Esophagus muscularis mucosa (tissue), 4 donors: Measurements from ENCODE around the gene B4GALT7. TPM values are rescaled to one million over a fixed set of nuclear protein-coding genes. Genes with fewer than 3 reads are reported as not detected.

Experiments used
- DNase-seq: peaks from one replicate; pipeline ENCODE4 v3.0.0-alpha.2; 2017; ENCODE audit errors: extremely low spot score
- H3K27ac ChIP-seq, 4 donors: fragments of 200-600 bp; sonication (generic); replicated peaks in 1 of 4; 1 replicate in 3 of 4; 2 replicates in 1 of 4; pipeline ENCODE4 v1.5.1; 2016 to 2019; ENCODE audit warnings: mild to moderate bottlenecking in 1 of 4
- H3K27me3 ChIP-seq, 4 donors: fragments of 200-600 bp; sonication (generic); one replicate each; pipeline versions ENCODE4 v1.5.1 to v1.6.0; 2016 to 2019
- H3K36me3 ChIP-seq, 4 donors: fragments of 200-600 bp; sonication (generic); one replicate each; pipeline ENCODE4 v1.5.1; 2016 to 2019
- H3K4me1 ChIP-seq, 4 donors: fragments of 200-600 bp; sonication (generic); one replicate each; pipeline ENCODE4 v1.5.1; 2016 to 2019
- H3K4me3 ChIP-seq, 4 donors: fragments of 200-600 bp; sonication (generic); 1 replicate in 2 of 4; 2 replicates in 2 of 4; pipeline ENCODE4 v1.5.1; 2016 to 2019; ENCODE audit warnings: mild to moderate bottlenecking in 4 of 4, moderate library complexity in 1 of 4
- H3K9me3 ChIP-seq, 4 donors: fragments of 200-600 bp; sonication (generic); 1 replicate in 3 of 4; 2 replicates in 1 of 4; pipeline ENCODE4 v1.5.1; 2016 to 2019
- CTCF ChIP-seq, 3 experiments: fragments of 200-600 bp in 2 of 3; fragments of 450-650 bp in 1 of 3; sonication (generic) in 2 of 3; IDR thresholded peaks; one replicate each; pipeline ENCODE4 v1.5.1; 2017 to 2019; ENCODE audit warnings: antibody characterized with exemption in 3 of 3, mild to moderate bottlenecking in 2 of 3, moderate library complexity in 1 of 3
- EP300 ChIP-seq: sonication (generic); formaldehyde crosslinking; IDR thresholded peaks from one replicate; pipeline ENCODE4 v1.6.1; 2017; ENCODE audit warnings: antibody characterized with exemption
- POLR2A ChIP-seq: fragments of 450-650 bp; IDR thresholded peaks from one replicate; pipeline ENCODE4 v1.6.1; 2017; ENCODE audit warnings: antibody characterized with exemption, moderate library complexity, mild to moderate bottlenecking, low read depth
- POLR2AphosphoS5 ChIP-seq, 2 donors: sonication (generic); formaldehyde crosslinking; IDR thresholded peaks; one replicate each; pipeline ENCODE4 v1.6.1; 2017; ENCODE audit warnings: antibody characterized with exemption in 2 of 2
- WGBS: methylation state at CpG from one replicate; pipeline ENCODE4 v1.1.5; 2018; 5-methylcytosine and 5-hydroxymethylcytosine counted together
- intact Hi-C: fragments of 100-400 bp; cut with DNase I; formaldehyde crosslinking; loops from one replicate; pipeline ENCODE4 v1.15.1; 2023
- total RNA-seq, 4 donors: library from RNA; depleted of rRNA; stranded (reverse); fragments of >200 nt; gene quantifications; one replicate each; pipeline versions ENCODE4 v1.1.0 to v1.2.1, GENCODE V29; 2016

Gene B4GALT7
- total RNA-seq, 4 donors from 2014 or later = 14.3 to 17.9 (median 16.9) TPM

DNA sequence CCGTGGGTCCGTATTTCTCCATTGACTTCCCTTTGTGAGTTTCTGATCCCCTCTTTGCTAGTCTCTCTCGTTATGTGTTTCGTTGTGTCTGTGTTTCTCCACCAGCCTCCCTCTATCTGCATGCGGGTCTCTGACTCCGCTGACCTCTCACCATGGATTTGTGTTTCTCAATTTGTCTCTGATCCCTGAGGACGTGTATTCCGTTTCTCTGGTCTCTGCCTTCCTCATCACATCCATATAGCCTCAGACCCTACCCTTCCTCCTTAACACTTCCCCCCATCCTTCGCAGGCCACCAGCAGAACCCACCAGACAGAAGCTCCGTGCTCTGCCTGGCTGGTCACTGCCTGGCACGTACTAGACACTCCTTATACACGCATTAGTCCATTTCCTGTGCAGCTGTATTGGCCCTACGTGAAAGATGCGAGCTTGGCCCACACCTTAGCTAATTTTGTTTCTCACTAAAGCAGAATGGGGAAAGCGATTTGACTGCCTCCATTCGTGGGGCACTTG, 631 bp downstream of the B4GALT7 start:
- TF ChIP-seq POLR2A = no peak
- TF ChIP-seq CTCF (IDR thresholded peaks at IDR 0.05) = no peak
- no peak for TF ChIP-seq EP300
- TF ChIP-seq POLR2AphosphoS5 (IDR thresholded peaks at IDR 0.05) = no peak
- Histone ChIP-seq H3K27me3 (no peaks in the 10 kb centered on the region), H3K4me3 (peak overlapping the region; percentile 89 to 97 (median 90)), H3K36me3 (peaks cover 9 to 29% (median 24%) of the 10 kb centered on the region in 4 donors), H3K9me3 (no peaks in the 10 kb centered on the region), H3K4me1 (peaks cover 13 to 31% (median 24%) of the 10 kb centered on the region in 4 donors), H3K27ac (peak overlapping the region; percentile 81 to 92 (median 89))
- WGBS = 6% methylated on average over 16 of the region's 16 CpGs
- intact Hi-C loops = loop anchor here (10.0 kb wide), 1 partner anchor 554 kb away; the partner anchor contains the start of gene NHP2
- no peak for DNase-seq

- H3K27me3 ChIP-seq = no peaks in the 10 kb centered on the region
- peak overlapping the region in 1 of 4 donors; percentile 81 for H3K27ac ChIP-seq
- TF ChIP-seq POLR2AphosphoS5 (IDR thresholded peaks at IDR 0.05) = no peak
- no peak for TF ChIP-seq CTCF (IDR thresholded peaks at IDR 0.05)
- TF ChIP-seq EP300 = no peak
- TF ChIP-seq POLR2A = no peak
- H3K4me3 ChIP-seq = peak overlapping the region in 3 of 4 donors; percentile 89 to 97 (median 89)
- DNase-seq = no peak
- peaks cover 13 to 31% (median 24%) of the 10 kb centered on the region in 4 donors for H3K4me1 ChIP-seq
- H3K9me3 ChIP-seq = no peaks in the 10 kb centered on the region
- intact Hi-C loops = loop anchor here (10.0 kb wide), 1 partner anchor 554 kb away; the partner anchor contains the start of gene NHP2
- WGBS = 90% methylated on average over 11 of the region's 11 CpGs
- H3K36me3 ChIP-seq = peaks cover 6 to 29% (median 24%) of the 10 kb centered on the region in 4 donors
Observed at GRCh38 chr5:177601126-177601525, 1.2 kb downstream of the B4GALT7 start.

- WGBS = 89% methylated on average over 11 of the region's 13 CpGs
Observed at GRCh38 chr5:177601577-177602457, 1.9 kb downstream of the B4GALT7 start.

GRCh38 chr5:177602458-177602830, 2.5 kb downstream of the B4GALT7 start:
- H3K27me3 ChIP-seq = no peaks in the 10 kb centered on the region
- 82% methylated on average over 4 of the region's 4 CpGs for WGBS
- H3K4me3 ChIP-seq = no peak overlapping the region
- H3K36me3 ChIP-seq = peaks cover 0 to 24% (median 18%) of the 10 kb centered on the region in 4 donors
- DNase-seq = no peak
- TF ChIP-seq EP300 (no peak), POLR2A (no peak), POLR2AphosphoS5 (IDR thresholded peaks at IDR 0.05) (no peak), CTCF (IDR thresholded peaks at IDR 0.05) (no peak)
- peaks cover 18 to 40% (median 32%) of the 10 kb centered on the region in 4 donors for H3K4me1 ChIP-seq
- H3K9me3 ChIP-seq = no peaks in the 10 kb centered on the region
- H3K27ac ChIP-seq = no peak overlapping the region
- intact Hi-C loops = loop anchor here (10.0 kb wide), 1 partner anchor 552 kb away; the partner anchor contains the start of gene NHP2

More at GRCh38 chr5:177601577-177602457, 1.9 kb downstream of the B4GALT7 start:
- intact Hi-C loops = loop anchor here (10.0 kb wide), 1 partner anchor 553 kb away; the partner anchor contains the start of gene NHP2
- no peaks in the 10 kb centered on the region for H3K27me3 ChIP-seq
- no peak overlapping the region for H3K27ac ChIP-seq
- no peak for TF ChIP-seq EP300
- no peak for TF ChIP-seq POLR2A
- TF ChIP-seq POLR2AphosphoS5 (IDR thresholded peaks at IDR 0.05) = no peak
- TF ChIP-seq CTCF (IDR thresholded peaks at IDR 0.05) = no peak
- DNase-seq = no peak
- H3K9me3 ChIP-seq = no peaks in the 10 kb centered on the region
- no peak overlapping the region for H3K4me3 ChIP-seq
- H3K36me3 ChIP-seq = peaks cover 0 to 24% (median 20%) of the 10 kb centered on the region in 4 donors
- peaks cover 13 to 33% (median 26%) of the 10 kb centered on the region in 4 donors for H3K4me1 ChIP-seq
